Gastroesophageal sphincter (tissue), 3 donors: ENCODE data around the gene TBC1D8.

ENCODE experiments used
- CTCF ChIP-seq, 4 experiments: fragments of 200-600 bp in 2 of 4; fragments of 450-650 bp in 2 of 4; sonication (generic) in 1 of 4; IDR thresholded peaks; one replicate each; pipeline ENCODE4 v1.5.1; 2017 to 2019; ENCODE audit warnings: antibody characterized with exemption in 4 of 4, mild to moderate bottlenecking in 2 of 4, moderate library complexity in 2 of 4
- POLR2A ChIP-seq, 2 donors: fragments of 450-650 bp; IDR thresholded peaks; one replicate each; pipeline ENCODE4 v1.6.1; 2017; ENCODE audit warnings: antibody characterized with exemption in 2 of 2, mild to moderate bottlenecking in 2 of 2, moderate library complexity in 1 of 2

DNA sequence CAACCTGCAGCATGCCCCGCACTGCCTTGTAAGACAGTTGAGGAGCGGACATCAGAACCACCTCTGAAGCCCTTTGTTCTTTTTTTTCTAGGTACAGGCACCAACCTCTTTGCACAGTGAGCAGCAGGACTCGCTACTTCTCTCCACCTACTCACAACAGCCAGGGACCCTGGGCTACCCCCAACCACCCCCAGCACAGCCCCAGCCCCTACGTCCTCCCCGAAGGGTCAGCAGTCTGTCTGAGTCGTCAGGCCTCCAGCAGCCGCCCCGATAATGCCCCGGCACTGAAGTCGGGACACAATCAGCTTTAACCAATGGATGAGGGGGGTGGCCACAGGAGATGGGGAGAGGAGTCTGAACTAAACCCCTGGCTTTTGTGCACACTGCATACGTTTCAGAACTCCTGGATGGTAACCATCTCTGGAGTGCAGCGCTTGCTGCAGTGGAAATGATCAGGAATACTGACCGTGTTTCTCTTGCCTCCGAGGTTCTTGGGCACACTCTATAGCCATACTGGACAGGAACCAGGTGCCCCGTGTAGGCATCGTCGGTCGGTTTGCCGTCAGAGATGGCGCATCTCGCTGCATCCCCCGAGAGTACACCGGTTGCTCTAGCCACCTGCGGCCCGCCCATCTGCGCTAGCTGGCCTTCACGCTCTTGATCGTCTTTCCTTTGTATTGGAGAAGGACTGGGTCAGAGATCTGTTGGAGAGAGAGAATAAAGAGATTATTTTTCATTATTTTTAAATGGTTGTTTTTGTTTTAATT lies 155.7 kb downstream of the TBC1D8 start:
- no peak for TF ChIP-seq POLR2A (IDR thresholded peaks at IDR 0.05)
- no peak for TF ChIP-seq CTCF (IDR thresholded peaks at IDR 0.05)
